Karpas-422 (cell line): Measurements from ENCODE around the gene SCGB1C2. TPM values are rescaled to one million over a fixed set of nuclear protein-coding genes. Genes with fewer than 3 reads are reported as not detected.

Experiments
- DNase-seq: peaks from one replicate; pipeline ENCODE4 v3.0.0-alpha.2; 2015
- H2AFZ ChIP-seq: fragments of 200-600 bp; sonication (generic); 2 replicates; pipeline ENCODE4 v1.6.1; 2014; ENCODE audit warnings: antibody characterized with exemption, low read length, mixed read lengths
- H3K27ac ChIP-seq: fragments of 200-600 bp; sonication (generic); 2 replicates; pipeline ENCODE4 v1.5.1; 2014; ENCODE audit warnings: mild to moderate bottlenecking, low read length, moderate library complexity
- H3K27me3 ChIP-seq: fragments of 200-600 bp; sonication (generic); 2 replicates; pipeline ENCODE4 v1.6.1; 2014; ENCODE audit warnings: low read length, mixed read lengths
- H3K36me3 ChIP-seq: fragments of 200-600 bp; sonication (generic); 2 replicates; pipeline ENCODE4 v1.6.1; 2014; ENCODE audit warnings: low read length, mixed read lengths; ENCODE audit not compliant: insufficient read depth
- H3K4me1 ChIP-seq: fragments of 200-600 bp; sonication (generic); 2 replicates; pipeline ENCODE4 v1.6.1; 2014; ENCODE audit warnings: mild to moderate bottlenecking, low read length, mixed read lengths
- H3K4me2 ChIP-seq: fragments of 200-600 bp; sonication (generic); 2 replicates; pipeline ENCODE4 v1.6.1; 2014; ENCODE audit warnings: low read length, low read depth, mild to moderate bottlenecking; ENCODE audit not compliant: poor library complexity, severe bottlenecking
- H3K4me3 ChIP-seq: fragments of 200-600 bp; sonication (generic); 2 replicates; pipeline ENCODE4 v1.5.1; 2014; ENCODE audit warnings: mild to moderate bottlenecking, antibody characterized with exemption, low read length, mixed read lengths
- H3K79me2 ChIP-seq: fragments of 200-600 bp; sonication (generic); 2 replicates; pipeline ENCODE4 v1.6.1; 2014; ENCODE audit warnings: mild to moderate bottlenecking, low read length, mixed read lengths
- H3K9ac ChIP-seq: fragments of 200-600 bp; sonication (generic); 2 replicates; pipeline ENCODE4 v1.6.0; 2014; ENCODE audit warnings: low read length
- H3K9me2 ChIP-seq: fragments of 200-600 bp; sonication (generic), shearing (Covaris generic); replicated peaks from 2 replicates; pipeline ENCODE4 v1.6.0; 2014; ENCODE audit warnings: mild to moderate bottlenecking, low read length, moderate library complexity; ENCODE audit not compliant: insufficient read depth
- H3K9me3 ChIP-seq: fragments of 300-700, 200-600 bp; sonication (generic); 2 replicates; pipeline ENCODE4 v1.6.1; 2014; ENCODE audit warnings: low read length, mixed read lengths
- H4K20me1 ChIP-seq: fragments of 200-600 bp; sonication (generic); 2 replicates; pipeline ENCODE4 v1.6.1; 2014; ENCODE audit warnings: mild to moderate bottlenecking, antibody characterized with exemption, low read length, low read depth; ENCODE audit not compliant: insufficient read depth
- total RNA-seq: library from RNA; depleted of rRNA; stranded (reverse); fragments of >200 nt; shearing (Covaris generic); gene quantifications from 2 replicates; pipeline ENCODE4 v1.2.3, GENCODE V29; 2014; ENCODE audit warnings: low replicate concordance

Gene SCGB1C2
- total RNA-seq, 1 experiment from 2014 or later = not detected

- H2AFZ ChIP-seq = no peak overlapping the region
- H3K4me1 ChIP-seq = no peaks in the 10 kb centered on the region
- H3K79me2 ChIP-seq = no peaks in the 10 kb centered on the region
- no peaks in the 10 kb centered on the region for H3K9me2 ChIP-seq
- no peak overlapping the region for H3K4me3 ChIP-seq
- no peaks in the 10 kb centered on the region for H3K36me3 ChIP-seq
- H3K4me2 ChIP-seq = no peak overlapping the region
- H3K9me3 ChIP-seq = no peaks in the 10 kb centered on the region
- no peaks in the 10 kb centered on the region for H4K20me1 ChIP-seq
- no peak for DNase-seq
- H3K27me3 ChIP-seq = no peaks in the 10 kb centered on the region
- H3K9ac ChIP-seq = no peak overlapping the region
- no peak overlapping the region for H3K27ac ChIP-seq
Measured at GRCh38 chr17:171871-172270, 34.5 kb downstream of the SCGB1C2 start.

DNA sequence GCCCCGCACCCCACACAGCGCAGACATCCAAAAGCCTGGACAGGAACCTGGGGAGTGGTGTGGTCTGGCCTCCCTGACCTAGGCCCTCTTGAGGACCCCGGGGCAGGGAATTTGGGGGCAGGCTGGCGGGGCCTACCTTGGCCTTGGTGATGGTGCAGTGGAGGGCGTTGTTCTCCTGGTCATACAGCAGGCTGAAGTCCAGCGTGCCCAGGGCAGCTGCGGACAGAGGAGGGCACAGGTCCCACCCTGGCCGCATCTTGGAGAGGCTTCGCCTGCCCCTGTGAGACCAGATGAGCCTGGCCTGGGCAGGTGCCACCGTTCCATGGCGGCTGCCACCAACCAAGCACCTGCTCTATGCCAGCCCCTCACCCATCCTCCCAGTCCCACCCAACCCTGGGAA lies 35.0 kb downstream of the SCGB1C2 start:
- H3K36me3 ChIP-seq = no peaks in the 10 kb centered on the region
- DNase-seq = no peak
- H2AFZ ChIP-seq = no peak overlapping the region
- no peak overlapping the region for H3K9ac ChIP-seq
- no peaks in the 10 kb centered on the region for H3K79me2 ChIP-seq
- H4K20me1 ChIP-seq = no peaks in the 10 kb centered on the region
- no peaks in the 10 kb centered on the region for H3K27me3 ChIP-seq
- no peak overlapping the region for H3K4me3 ChIP-seq
- no peaks in the 10 kb centered on the region for H3K9me2 ChIP-seq
- no peaks in the 10 kb centered on the region for H3K9me3 ChIP-seq
- H3K4me1 ChIP-seq = no peaks in the 10 kb centered on the region
- H3K27ac ChIP-seq = no peak overlapping the region
- H3K4me2 ChIP-seq = no peak overlapping the region

GRCh38 chr17:173166-173911 lies 36.0 kb downstream of the SCGB1C2 start:
- Histone ChIP-seq H3K4me2 (no peak overlapping the region), H3K9me2 (no peaks in the 10 kb centered on the region), H2AFZ (no peak overlapping the region), H4K20me1 (no peaks in the 10 kb centered on the region), H3K9me3 (no peaks in the 10 kb centered on the region), H3K4me1 (no peaks in the 10 kb centered on the region), H3K27ac (no peak overlapping the region), H3K79me2 (no peaks in the 10 kb centered on the region), H3K4me3 (no peak overlapping the region), H3K9ac (no peak overlapping the region), H3K27me3 (no peaks in the 10 kb centered on the region), H3K36me3 (no peaks in the 10 kb centered on the region)
- DNase-seq = no peak

GRCh38 chr17:177155-177554 lies 39.8 kb downstream of the SCGB1C2 start:
- H3K9me3 ChIP-seq = no peaks in the 10 kb centered on the region
- H3K4me2 ChIP-seq = no peak overlapping the region
- H3K36me3 ChIP-seq = no peaks in the 10 kb centered on the region
- no peaks in the 10 kb centered on the region for H3K4me1 ChIP-seq
- no peak overlapping the region for H3K4me3 ChIP-seq
- no peak for DNase-seq
- no peaks in the 10 kb centered on the region for H3K9me2 ChIP-seq
- no peak overlapping the region for H3K27ac ChIP-seq
- no peak overlapping the region for H3K9ac ChIP-seq
- no peaks in the 10 kb centered on the region for H3K27me3 ChIP-seq
- H4K20me1 ChIP-seq = no peaks in the 10 kb centered on the region
- no peak overlapping the region for H2AFZ ChIP-seq
- no peaks in the 10 kb centered on the region for H3K79me2 ChIP-seq

DNA sequence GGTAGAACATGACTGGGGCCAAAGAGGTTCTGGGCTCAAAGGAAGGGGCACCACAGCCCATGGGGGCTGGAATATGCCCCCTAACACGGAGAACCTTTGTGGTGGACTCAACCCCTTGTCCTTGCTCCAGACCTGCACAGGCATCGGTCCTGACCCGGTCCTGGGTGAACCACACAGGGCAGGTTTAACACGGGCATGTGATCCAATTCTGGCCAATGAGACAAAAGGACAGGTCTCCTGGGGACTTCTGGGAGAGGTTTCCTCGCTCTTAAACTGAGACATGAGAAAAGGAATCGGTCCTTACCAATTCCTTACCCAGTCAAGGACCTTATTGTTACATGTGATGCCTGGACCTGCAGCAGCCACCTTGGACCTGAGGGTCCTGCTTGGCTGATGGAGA lies 40.4 kb downstream of the SCGB1C2 start:
- no peaks in the 10 kb centered on the region for H3K27me3 ChIP-seq

DNA sequence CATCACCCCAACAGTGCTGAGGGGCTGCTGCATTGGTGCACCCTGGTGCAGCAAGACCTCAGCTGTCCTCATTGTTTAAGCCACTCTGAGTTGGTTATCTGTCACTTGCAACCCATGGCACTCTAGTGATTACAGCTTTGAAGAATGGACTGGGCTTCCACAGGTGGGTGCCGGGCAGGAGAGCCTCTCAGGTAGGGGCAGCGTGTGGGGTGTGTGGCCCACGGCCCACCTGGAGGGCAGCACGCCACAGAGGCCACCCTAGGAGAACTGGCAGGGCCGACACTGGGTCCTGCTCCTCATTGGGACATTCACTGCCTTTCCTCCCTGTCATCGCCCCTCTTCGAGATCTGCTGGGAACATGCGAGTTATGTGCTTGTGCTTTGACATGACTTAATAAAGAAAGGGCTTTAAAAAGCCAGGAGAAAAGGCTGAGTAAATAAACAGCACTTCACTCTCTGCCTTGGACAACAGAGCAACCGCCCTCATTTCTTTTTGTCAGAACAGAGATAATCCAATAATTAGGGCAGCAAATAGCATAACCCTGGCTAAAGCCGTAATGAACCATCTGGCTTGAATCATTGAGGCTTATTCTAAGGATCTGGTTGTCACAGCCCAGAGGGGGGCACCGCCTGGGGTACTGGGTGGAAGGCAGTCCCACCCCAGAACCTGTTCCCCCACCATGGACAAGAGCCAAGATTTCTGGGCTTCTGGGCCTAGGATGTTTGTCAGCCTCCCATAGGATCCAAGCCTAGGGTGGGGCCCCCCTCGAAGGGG lies 41.1 kb downstream of the SCGB1C2 start:
- Histone ChIP-seq H3K4me3 (no peak overlapping the region), H3K9me2 (no peaks in the 10 kb centered on the region), H3K4me2 (no peak overlapping the region), H3K79me2 (no peaks in the 10 kb centered on the region), H3K4me1 (no peaks in the 10 kb centered on the region), H3K36me3 (no peaks in the 10 kb centered on the region), H3K9me3 (no peaks in the 10 kb centered on the region), H2AFZ (no peak overlapping the region), H3K9ac (no peak overlapping the region), H3K27ac (no peak overlapping the region), H4K20me1 (no peaks in the 10 kb centered on the region), H3K27me3 (no peaks in the 10 kb centered on the region)
- DNase-seq = no peak

More for the DNA sequence above, 40.4 kb downstream of the SCGB1C2 start:
- Histone ChIP-seq H3K4me3 (no peak overlapping the region), H3K79me2 (no peaks in the 10 kb centered on the region), H3K4me2 (no peak overlapping the region), H2AFZ (no peak overlapping the region), H3K9me3 (no peaks in the 10 kb centered on the region), H3K27ac (no peak overlapping the region), H3K9me2 (no peaks in the 10 kb centered on the region), H3K36me3 (no peaks in the 10 kb centered on the region), H3K9ac (no peak overlapping the region), H4K20me1 (no peaks in the 10 kb centered on the region), H3K4me1 (no peaks in the 10 kb centered on the region)
- no peak for DNase-seq

DNA sequence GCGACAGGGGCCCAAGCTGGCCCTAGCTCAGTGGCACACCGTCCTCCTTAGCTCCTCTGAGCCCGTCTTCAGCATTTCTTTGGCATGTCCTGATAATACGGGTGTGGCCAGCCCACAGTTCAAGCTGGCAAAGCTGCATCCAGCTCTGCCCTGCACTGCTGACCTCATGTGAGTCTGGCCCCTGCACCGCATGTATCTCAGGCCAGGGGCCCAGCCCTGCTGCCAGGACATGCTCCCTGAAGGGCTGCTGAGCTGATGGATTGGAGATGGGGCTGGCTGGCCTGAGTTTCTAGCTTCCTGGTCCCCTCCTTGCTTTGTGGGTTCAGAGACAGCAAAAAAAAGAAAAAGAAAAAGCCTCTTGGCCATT lies 41.7 kb downstream of the SCGB1C2 start:
- no peak for DNase-seq
- no peaks in the 10 kb centered on the region for H3K9me3 ChIP-seq
- no peaks in the 10 kb centered on the region for H3K36me3 ChIP-seq

GRCh38 chr17:179781-180380 lies 42.5 kb downstream of the SCGB1C2 start:
- DNase-seq = no peak
- H3K27ac ChIP-seq = no peak overlapping the region
- no peak overlapping the region for H3K4me2 ChIP-seq
- no peak overlapping the region for H3K4me3 ChIP-seq
- no peaks in the 10 kb centered on the region for H3K79me2 ChIP-seq
- H3K36me3 ChIP-seq = no peaks in the 10 kb centered on the region
- H3K27me3 ChIP-seq = no peaks in the 10 kb centered on the region
- no peaks in the 10 kb centered on the region for H4K20me1 ChIP-seq
- H3K9me3 ChIP-seq = no peaks in the 10 kb centered on the region
- H2AFZ ChIP-seq = no peak overlapping the region
- H3K4me1 ChIP-seq = no peaks in the 10 kb centered on the region
- H3K9ac ChIP-seq = no peak overlapping the region
- no peaks in the 10 kb centered on the region for H3K9me2 ChIP-seq

More for the DNA sequence above, 41.7 kb downstream of the SCGB1C2 start:
- H3K4me3 ChIP-seq = no peak overlapping the region
- no peaks in the 10 kb centered on the region for H3K79me2 ChIP-seq
- H3K9ac ChIP-seq = no peak overlapping the region
- H2AFZ ChIP-seq = no peak overlapping the region
- H3K27ac ChIP-seq = no peak overlapping the region
- no peaks in the 10 kb centered on the region for H4K20me1 ChIP-seq
- H3K9me2 ChIP-seq = no peaks in the 10 kb centered on the region
- no peaks in the 10 kb centered on the region for H3K27me3 ChIP-seq
- no peaks in the 10 kb centered on the region for H3K4me1 ChIP-seq
- H3K4me2 ChIP-seq = no peak overlapping the region
